ENCODE measurements around the gene HDAC4.

- TF ChIP-seq, protein P1, sequence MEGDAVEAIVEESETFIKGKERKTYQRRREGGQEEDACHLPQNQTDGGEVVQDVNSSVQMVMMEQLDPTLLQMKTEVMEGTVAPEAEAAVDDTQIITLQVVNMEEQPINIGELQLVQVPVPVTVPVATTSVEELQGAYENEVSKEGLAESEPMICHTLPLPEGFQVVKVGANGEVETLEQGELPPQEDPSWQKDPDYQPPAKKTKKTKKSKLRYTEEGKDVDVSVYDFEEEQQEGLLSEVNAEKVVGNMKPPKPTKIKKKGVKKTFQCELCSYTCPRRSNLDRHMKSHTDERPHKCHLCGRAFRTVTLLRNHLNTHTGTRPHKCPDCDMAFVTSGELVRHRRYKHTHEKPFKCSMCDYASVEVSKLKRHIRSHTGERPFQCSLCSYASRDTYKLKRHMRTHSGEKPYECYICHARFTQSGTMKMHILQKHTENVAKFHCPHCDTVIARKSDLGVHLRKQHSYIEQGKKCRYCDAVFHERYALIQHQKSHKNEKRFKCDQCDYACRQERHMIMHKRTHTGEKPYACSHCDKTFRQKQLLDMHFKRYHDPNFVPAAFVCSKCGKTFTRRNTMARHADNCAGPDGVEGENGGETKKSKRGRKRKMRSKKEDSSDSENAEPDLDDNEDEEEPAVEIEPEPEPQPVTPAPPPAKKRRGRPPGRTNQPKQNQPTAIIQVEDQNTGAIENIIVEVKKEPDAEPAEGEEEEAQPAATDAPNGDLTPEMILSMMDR (conservative IDR thresholded peaks at IDR 0.05; ENCODE audit: low read depth in 2 of 2) = no peak
- no peak for TF ChIP-seq EZH2phosphoT487 (IDR thresholded peaks at IDR 0.05; ENCODE audit: unreplicated experiment)
- TF ChIP-seq EZH2 (IDR thresholded peaks at IDR 0.05; ENCODE audit: low read depth, unreplicated experiment) = no peak
- TF ChIP-seq STAT1 (IDR thresholded peaks at IDR 0.05; ENCODE audit: unreplicated experiment) = no peak
- TF ChIP-seq REST (IDR thresholded peaks at IDR 0.05; ENCODE audit: unreplicated experiment) = no peak
- TF ChIP-seq POLR2AphosphoS5 (IDR thresholded peaks at IDR 0.05; ENCODE audit: low read depth) = no peak
- TF ChIP-seq, protein P2, sequence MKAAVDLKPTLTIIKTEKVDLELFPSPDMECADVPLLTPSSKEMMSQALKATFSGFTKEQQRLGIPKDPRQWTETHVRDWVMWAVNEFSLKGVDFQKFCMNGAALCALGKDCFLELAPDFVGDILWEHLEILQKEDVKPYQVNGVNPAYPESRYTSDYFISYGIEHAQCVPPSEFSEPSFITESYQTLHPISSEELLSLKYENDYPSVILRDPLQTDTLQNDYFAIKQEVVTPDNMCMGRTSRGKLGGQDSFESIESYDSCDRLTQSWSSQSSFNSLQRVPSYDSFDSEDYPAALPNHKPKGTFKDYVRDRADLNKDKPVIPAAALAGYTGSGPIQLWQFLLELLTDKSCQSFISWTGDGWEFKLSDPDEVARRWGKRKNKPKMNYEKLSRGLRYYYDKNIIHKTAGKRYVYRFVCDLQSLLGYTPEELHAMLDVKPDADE (IDR thresholded peaks at IDR 0.05) = no peak
- no peak for TF ChIP-seq CREB1 (CRISPR knock-in tag; IDR thresholded peaks at IDR 0.05; ENCODE audit: low read depth)
- TF ChIP-seq NANOG (IDR thresholded peaks at IDR 0.05; ENCODE audit: borderline replicate concordance) = no peak
- TF ChIP-seq ZNF462 (CRISPR knock-in tag; IDR thresholded peaks at IDR 0.05) = no peak
- no peak for TF ChIP-seq ZNF114 (CRISPR knock-in tag; IDR thresholded peaks at IDR 0.05)
- TF ChIP-seq JUNB (IDR thresholded peaks at IDR 0.05; ENCODE audit: unreplicated experiment) = no peak
- TF ChIP-seq ZNF331 (CRISPR knock-in tag; IDR thresholded peaks at IDR 0.05; ENCODE audit: low read depth) = no peak
These were observed 392.8 kb downstream of the HDAC4 start for GRCh38 chr2:239008004-239008403.

Measured in GM23338 (cell line).